DOHH2 (cell line): ENCODE results near the gene LASP1NB.

Experiments
- EZH2phosphoT487 ChIP-seq: fragments of 200-600 bp; sonication (generic); IDR thresholded peaks from 2 replicates; pipeline ENCODE4 v1.6.1; 2017; ENCODE audit warnings: borderline replicate concordance, mild to moderate bottlenecking, antibody characterized with exemption, low read length, moderate library complexity, mixed read lengths
- TF ChIP-seq, protein P1 (sequence below): fragments of 200-600 bp; sonication (generic); IDR thresholded peaks from one replicate; pipeline ENCODE4 v1.5.1; 2014; ENCODE audit warnings: antibody characterized with exemption, mild to moderate bottlenecking, low read depth, low read length; ENCODE audit not compliant: poor library complexity, severe bottlenecking

DNA sequence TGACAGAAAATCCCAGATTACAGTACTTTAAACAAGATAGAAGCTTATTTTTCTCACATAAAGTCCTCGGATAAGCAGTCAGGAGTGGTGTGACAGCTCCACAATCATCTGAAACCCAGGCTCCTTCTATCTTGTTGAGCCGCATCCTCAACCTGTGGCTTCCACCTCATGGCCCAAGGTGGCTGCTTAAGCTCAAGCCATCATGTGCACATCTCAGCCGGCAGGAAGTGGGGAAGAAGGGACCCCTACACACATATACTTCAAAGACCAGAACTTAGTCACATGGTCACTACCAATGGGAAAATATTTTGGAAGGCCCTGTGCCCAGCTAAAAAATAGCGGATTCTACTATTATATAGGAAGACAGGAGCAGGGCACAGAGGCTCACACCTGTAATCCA is 52.8 kb downstream of the LASP1NB start:
- TF ChIP-seq, protein P1, sequence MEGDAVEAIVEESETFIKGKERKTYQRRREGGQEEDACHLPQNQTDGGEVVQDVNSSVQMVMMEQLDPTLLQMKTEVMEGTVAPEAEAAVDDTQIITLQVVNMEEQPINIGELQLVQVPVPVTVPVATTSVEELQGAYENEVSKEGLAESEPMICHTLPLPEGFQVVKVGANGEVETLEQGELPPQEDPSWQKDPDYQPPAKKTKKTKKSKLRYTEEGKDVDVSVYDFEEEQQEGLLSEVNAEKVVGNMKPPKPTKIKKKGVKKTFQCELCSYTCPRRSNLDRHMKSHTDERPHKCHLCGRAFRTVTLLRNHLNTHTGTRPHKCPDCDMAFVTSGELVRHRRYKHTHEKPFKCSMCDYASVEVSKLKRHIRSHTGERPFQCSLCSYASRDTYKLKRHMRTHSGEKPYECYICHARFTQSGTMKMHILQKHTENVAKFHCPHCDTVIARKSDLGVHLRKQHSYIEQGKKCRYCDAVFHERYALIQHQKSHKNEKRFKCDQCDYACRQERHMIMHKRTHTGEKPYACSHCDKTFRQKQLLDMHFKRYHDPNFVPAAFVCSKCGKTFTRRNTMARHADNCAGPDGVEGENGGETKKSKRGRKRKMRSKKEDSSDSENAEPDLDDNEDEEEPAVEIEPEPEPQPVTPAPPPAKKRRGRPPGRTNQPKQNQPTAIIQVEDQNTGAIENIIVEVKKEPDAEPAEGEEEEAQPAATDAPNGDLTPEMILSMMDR, result no peak
- TF ChIP-seq EZH2phosphoT487, result no peak
